NOMO-1 treated with DMSO at 0.1 percent for 48 hours (cell line): Measurements from ENCODE around the gene ACE2.

Experiments used
- DNase-seq: peaks from one replicate; lab custom pipeline; 2025; ENCODE audit not compliant: unreplicated experiment; lab: John Stamatoyannopoulos, UW

Gene ACE2

DNA sequence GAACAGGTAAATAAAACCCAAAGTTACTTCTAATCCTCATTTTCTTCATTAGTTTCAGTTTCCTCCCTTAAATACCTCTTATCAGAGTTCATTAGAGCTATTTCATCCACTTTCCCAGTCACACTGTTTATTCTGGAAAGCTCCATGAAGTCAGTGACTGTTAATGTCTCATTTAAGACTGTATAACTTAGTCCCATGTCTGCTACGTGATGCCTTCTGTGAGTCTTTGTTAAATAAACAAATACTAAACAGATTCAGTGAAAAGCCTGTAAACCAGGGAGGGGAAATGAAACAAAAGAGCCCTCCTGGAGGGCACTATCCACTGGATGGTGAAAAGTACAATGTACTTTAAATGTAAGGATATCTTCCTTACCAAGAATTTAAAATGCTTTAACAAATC, 24.7 kb downstream of the ACE2 start:
- DNase-seq = no peak

GRCh38 chrX:15574017-15574416, 26.7 kb downstream of the ACE2 start:
- DNase-seq = no peak

DNA sequence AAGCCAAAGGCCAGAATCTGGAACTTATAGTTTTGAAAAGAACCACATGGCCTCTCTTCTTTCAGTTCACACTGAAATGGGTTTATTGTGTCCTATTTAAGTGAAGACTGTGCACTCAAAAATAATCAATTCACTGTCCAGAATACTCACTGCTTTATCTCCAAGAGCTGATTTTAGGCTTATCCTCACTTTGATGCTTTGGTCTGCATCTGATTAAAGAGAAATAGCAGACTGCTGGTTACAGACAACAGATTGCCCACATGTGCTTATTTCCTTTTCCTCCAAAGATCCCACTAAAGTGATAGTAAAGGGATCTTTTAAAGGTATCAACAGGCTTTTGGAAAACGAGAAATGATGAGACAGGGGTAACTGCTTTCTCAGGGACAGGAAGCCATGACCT, 30.6 kb downstream of the ACE2 start:
- no peak for DNase-seq

DNA sequence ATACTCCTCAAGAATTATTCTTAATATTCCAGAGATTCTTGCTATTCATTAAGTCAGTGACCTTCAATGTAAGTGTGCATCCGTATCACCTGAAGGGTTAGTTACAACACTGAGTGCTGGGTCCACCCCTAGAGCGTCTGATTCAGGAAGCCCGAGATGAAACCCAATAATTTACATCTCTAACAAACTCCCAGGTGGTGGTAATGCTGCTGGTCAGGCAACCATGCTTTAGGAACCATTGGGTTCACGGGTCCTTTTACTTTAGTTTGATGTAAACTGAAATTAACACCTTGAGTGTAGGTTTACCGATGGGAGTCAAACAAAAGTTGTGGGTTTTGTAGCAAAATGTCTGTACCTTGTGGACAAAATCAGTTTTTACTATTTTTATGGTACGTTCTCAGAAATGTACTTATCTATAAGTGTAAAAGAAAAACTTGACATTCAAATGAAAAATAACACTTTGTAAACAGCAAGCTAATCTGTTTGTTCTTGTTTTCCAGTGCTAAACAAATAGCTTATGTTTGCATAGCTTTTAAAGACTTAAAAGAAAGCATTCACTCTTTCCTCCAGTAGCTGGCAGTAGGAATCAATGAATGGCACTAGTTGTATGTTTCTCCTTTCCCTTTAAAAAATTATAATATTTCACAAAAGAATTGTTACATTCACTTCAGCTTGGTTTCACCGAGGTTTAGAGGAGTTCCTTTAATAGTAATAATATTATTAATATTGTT, 32.7 kb downstream of the ACE2 start:
- DNase-seq = peak; percentile 15

DNA sequence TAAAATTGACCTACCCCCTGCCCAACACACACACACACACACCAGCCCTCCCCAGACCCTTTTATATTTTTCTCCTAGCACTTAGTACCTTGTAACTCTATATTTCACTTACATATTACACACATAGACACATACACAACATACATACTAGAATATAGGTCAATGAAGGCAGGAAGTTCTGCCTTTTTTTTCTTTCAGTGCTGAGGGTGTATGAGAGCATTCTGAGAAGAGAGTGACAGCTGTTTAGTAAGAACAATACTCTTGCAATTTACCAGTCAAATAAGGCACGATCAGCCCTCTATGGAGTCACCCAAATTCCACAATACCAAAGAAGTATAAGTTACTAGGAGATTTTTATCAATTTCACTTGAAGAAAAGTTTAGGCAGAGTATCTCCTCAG, 33.5 kb downstream of the ACE2 start:
- DNase-seq = no peak

DNA sequence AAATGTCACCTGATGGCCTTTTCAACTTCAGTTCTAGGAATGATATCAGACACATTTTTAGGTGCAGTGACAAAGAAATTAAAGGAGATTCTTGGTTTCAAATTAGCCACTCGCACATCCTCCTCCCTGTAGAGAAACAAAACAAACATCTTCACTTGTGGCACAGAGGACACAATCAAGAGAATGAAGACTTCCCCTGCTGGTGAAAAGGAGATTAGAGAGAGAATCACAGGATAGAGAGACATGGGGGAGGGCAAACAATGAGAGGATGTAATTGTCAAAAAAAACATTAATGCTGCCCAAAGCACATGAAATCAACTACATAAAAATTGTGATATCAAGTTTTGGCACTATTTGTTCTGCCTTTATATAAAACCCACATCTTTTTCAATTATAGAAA, 34.5 kb downstream of the ACE2 start:
- DNase-seq = peak; percentile 22

GRCh38 chrX:15564981-15565579, 35.7 kb downstream of the ACE2 start:
- peak; percentile 79 for DNase-seq

- DNase-seq = no peak
These were observed 37.7 kb downstream of the ACE2 start for GRCh38 chrX:15563056-15563455.

DNA sequence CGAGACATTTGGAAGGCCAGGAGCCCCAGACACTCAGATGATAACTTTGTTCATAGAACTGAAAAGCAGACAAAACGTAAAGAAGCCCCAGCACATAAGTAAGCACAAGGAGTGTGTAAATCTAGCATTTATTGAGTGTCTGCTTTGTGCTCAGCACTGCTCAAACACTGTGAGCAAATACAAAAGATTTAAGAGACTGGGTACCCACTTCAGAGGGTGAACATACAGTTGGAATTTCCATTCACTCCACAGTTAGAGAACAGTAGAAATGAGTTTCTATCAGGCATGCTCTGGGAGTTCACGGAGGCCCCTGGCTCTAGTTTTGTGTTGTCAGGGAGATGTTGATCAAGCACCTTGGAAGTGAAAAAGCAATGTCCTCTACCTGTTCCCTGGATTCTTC, 39.8 kb downstream of the ACE2 start:
- DNase-seq = no peak

DNA sequence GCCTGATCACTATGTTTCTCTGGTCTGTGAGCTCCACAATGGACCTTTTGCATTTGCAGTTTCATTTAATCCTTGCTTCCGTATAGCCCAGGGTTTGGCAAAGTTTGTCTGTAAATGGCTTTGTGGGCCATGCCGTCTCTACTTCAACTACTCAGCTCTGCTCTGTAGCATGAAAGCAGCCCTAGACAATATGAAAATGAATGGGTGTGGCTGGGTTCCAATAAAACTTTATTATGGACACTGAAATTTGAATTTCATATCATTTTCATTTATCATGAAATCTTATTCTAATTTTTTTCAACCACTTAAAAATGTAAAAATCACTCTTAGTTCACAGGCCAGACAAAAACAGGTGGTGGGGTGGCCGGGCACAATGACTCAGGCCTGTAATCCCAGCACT, 41.5 kb downstream of the ACE2 start:
- DNase-seq = no peak

- DNase-seq = peak; percentile 34
These were observed 51.4 kb downstream of the ACE2 start for GRCh38 chrX:15549189-15550012.

- DNase-seq = no peak
These were observed 53.4 kb downstream of the ACE2 start for GRCh38 chrX:15547356-15547755.

- DNase-seq = peak; percentile 89
These were observed 54.0 kb downstream of the ACE2 start for GRCh38 chrX:15546745-15547144.

- DNase-seq = no peak
These were observed 70.4 kb downstream of the ACE2 start for GRCh38 chrX:15530318-15530717.

- no peak for DNase-seq
These were observed 71.6 kb downstream of the ACE2 start for GRCh38 chrX:15529165-15529564.

DNA sequence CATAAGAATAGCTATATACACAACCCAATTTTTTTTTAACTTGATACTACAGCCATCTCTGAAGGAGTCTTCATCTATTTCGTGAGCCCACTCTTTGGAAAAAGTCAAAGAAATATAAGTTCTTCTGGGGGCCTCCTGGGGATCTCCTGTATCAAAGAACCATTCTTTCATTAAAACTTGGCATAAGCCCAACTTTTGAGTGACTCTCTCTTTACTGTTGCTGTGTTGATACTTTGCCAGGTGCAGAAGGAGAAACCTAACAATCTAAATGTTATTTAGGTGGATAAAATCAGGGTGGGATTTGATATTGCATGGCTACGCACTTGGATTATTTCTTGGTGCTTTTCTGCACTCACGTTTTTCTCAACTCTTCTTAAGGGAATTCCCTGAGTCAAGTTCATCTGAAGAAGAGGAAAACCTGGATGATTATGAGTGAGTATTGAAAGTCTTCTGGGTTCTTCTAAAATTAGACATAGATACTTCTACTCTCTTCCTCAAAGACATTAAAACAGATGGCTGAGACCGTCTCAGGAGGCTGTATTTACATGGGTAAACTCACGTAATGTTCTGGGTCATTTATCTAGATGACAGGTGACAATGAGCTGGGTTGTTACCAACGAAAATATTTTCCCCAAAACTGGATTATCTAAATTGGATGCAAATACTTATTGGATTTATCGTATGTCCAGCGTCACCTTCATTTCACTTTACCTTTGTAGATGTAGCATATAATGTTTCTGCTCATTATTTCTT, 74.9 kb downstream of the ACE2 start:
- no peak for DNase-seq

DNA sequence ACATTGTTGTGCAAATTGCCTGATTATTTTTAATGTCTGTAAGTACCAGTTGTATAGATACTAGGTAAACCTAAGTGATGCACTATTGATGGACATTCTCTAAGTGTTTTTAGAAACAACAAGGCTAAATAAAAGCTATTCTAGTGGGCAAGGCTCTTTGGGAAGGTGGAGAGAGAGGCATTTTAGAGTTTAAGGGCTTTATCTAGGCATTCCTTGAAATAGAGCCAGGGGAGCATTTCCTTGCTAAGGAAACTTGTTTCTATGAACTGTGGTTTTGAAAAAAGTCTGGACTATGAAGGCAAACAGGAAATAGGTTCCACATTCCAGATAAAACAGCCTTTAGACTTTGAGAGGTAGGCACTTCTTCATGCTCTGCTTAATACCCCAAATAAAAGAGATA, 76.3 kb downstream of the ACE2 start:
- no peak for DNase-seq

DNA sequence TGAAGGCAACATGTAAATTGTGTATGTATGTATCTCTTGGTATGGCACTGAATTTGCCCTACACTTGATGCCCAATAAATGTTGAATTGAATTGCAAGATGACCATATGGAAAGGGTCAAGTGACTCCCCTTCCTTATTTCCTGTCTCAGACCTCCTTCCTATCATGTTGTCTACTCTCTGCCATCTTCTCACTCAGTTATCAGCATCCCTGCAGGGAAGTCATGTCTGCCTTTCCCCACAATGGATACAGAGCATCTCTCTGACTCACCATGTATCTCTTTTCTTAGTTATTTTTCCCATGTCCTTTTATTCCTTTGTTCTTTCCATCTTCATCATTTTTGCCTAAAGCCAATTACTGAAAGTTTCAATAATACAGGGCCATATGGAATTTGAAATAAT, 77.7 kb downstream of the ACE2 start:
- DNase-seq = no peak

DNA sequence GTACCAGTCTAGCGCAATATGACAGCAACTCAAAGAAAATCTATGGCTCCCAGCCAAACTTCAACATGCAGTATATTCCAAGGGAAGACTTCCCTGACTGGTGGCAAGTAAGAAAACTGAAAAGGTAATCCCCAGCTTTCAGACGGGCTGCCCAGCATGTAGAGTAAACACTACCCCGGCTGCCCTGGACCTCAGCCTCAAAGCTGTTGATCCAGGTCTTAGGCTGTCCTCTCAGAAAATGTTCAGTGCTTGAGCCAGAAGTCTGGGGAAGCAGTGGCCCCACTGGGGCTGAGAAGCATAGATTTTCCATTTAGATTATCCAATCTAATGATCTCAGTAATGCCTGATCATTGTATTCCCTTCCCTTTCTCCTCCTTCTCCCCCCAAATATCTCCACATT, 78.3 kb downstream of the ACE2 start:
- DNase-seq = no peak

- no peak for DNase-seq
These were observed 84.8 kb downstream of the ACE2 start for GRCh38 chrX:15515931-15516330.

DNA sequence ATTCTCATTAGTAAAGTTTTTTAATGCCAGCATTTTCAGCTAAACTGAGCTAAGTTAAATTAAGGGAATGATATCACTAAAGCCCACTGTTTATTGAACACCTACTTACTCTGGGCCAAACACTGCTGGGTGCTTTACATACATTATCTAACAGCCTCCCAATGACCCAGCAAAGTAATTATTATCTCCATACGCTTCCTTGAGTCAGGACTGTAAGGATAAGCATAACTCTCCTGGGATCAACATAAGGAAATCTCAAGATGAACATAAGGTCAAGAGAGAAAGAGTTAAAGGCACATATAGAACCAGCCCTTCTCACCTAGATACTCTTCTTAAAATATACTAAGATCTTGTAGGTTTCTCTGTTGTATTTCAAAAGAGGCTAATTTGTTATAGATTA, 86.5 kb downstream of the ACE2 start:
- DNase-seq = no peak
